Stimulated activated CD8-positive, alpha-beta memory T cell treated with anti-CD3 and anti-CD28 coated beads, Interleukin-7, amount 100 ng/mL, for 24 hours (primary cell): Measurements from ENCODE around the gene NEU4.
A peak's percentile ranks its signal among the peaks of the same experiment; 100 is the strongest.

Experiments
- DNase-seq: peaks from one replicate; pipeline ENCODE4 v3.0.0-alpha.2; 2020; ENCODE audit warnings: low read depth

Gene NEU4

GRCh38 chr2:241834527-241835210, 25.7 kb downstream of the NEU4 start:
- no peak for DNase-seq

- no peak for DNase-seq
Observed at GRCh38 chr2:241835611-241836010, 26.6 kb downstream of the NEU4 start.

- no peak for DNase-seq
Observed at GRCh38 chr2:241836292-241836691, 27.3 kb downstream of the NEU4 start.

GRCh38 chr2:241837197-241837965, 28.4 kb downstream of the NEU4 start:
- DNase-seq, result no peak

GRCh38 chr2:241841181-241842066, 32.4 kb downstream of the NEU4 start:
- no peak for DNase-seq

- DNase-seq, result no peak
Observed at GRCh38 chr2:241842067-241842415, 33.0 kb downstream of the NEU4 start.

- DNase-seq, result no peak
Observed at GRCh38 chr2:241842620-241843211, 33.7 kb downstream of the NEU4 start.

- DNase-seq, result no peak
Observed at GRCh38 chr2:241843321-241844065, 34.5 kb downstream of the NEU4 start.

GRCh38 chr2:241844066-241844728, 35.2 kb downstream of the NEU4 start:
- DNase-seq, result peak; percentile 70

- DNase-seq, result no peak
Observed at GRCh38 chr2:241844831-241845578, 36.0 kb downstream of the NEU4 start.

- DNase-seq, result no peak
Observed at GRCh38 chr2:241846406-241846805, 37.4 kb downstream of the NEU4 start.

- no peak for DNase-seq
Observed at GRCh38 chr2:241848761-241849615, 40.0 kb downstream of the NEU4 start.

GRCh38 chr2:241849616-241850543, 40.9 kb downstream of the NEU4 start:
- DNase-seq, result no peak

GRCh38 chr2:241850544-241851324, 41.7 kb downstream of the NEU4 start:
- no peak for DNase-seq

GRCh38 chr2:241851325-241852115, 42.5 kb downstream of the NEU4 start:
- no peak for DNase-seq
